ENCODE measurements around the gene PEX10.

Gene PEX10

DNA sequence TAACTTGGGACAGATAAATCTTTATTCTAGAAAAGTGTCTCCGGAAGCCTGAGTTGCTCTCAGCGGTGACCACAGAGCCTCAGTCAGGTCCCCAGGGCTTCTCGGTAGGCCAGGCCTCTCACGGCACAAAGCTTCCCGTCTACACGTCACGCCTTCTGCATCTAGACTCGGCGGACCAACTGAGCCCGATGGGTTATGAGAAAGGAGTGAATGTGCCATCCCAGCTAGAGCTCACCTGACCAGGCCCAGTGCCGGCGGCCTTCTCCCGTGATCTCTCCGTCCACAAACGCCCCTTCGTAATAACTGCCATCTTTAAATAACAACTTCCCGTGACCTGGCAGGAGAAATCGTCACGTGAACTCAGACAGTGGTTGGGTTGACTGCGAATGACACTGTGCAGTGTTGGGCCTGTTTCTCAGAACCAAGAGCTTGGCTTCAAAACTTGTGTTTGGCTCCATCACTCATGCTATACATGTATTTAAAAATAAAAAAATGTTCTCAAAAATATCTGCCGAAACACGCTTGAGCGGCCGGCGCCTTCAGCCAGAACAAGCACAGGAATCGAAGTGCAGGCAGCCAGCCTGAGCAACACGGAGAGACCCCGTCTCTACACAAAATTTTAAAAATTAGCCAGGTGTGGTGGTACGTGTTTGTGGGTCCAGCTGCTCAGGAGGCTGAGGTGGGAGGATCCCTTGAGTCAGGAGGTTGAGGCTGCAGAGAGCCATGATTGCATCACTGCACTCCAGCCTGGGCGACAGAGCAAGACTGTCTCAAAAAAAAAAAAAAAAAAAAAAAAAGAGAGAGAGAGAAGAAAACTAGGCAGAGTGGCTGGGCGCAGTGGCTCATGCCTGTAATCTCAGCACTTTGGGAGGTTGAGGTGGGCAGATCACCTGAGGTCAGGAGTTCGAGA, 24.1 kb downstream of the PEX10 start:
- no peak overlapping the region for H3K4me3 ChIP-seq (ENCODE audit: low read length)
- peaks cover 24% of the 10 kb centered on the region for H3K79me2 ChIP-seq (ENCODE audit: low read length)
- H3K4me1 ChIP-seq (ENCODE audit: low read length) = peaks cover 16% of the 10 kb centered on the region
- H3K36me3 ChIP-seq (replicated peaks; ENCODE audit: insufficient read depth, low read length) = no peaks in the 10 kb centered on the region
- no peaks in the 10 kb centered on the region for H3K9me3 ChIP-seq (replicated peaks; ENCODE audit: insufficient read depth, low read length)
- H3K4me2 ChIP-seq (ENCODE audit: low read depth, low read length) = no peak overlapping the region
- no peak overlapping the region for H3K9ac ChIP-seq (ENCODE audit: low read length)
- H4K20me1 ChIP-seq (ENCODE audit: insufficient read depth, low read length) = no peaks in the 10 kb centered on the region
- TF ChIP-seq CTCF (IDR thresholded peaks at IDR 0.05; ENCODE audit: low read length) (no peak), EZH2phosphoT487 (IDR thresholded peaks at IDR 0.05; ENCODE audit: low read length) (no peak), EZH2 (optimal IDR thresholded peaks at IDR 0.05; ENCODE audit: low read depth, low read length) (no peak)
- no peaks in the 10 kb centered on the region for H3F3A ChIP-seq (ENCODE audit: insufficient read depth, low read length)
- no peak for DNase-seq
- no peak overlapping the region for H3K27ac ChIP-seq (ENCODE audit: low read length)
- no peaks in the 10 kb centered on the region for H3K9me2 ChIP-seq (replicated peaks; ENCODE audit: insufficient read depth, low read length)
- H3K27me3 ChIP-seq (replicated peaks; ENCODE audit: insufficient read depth, low read length) = peaks cover 17% of the 10 kb centered on the region
- H2AFZ ChIP-seq (ENCODE audit: low read length) = no peak overlapping the region

DNA sequence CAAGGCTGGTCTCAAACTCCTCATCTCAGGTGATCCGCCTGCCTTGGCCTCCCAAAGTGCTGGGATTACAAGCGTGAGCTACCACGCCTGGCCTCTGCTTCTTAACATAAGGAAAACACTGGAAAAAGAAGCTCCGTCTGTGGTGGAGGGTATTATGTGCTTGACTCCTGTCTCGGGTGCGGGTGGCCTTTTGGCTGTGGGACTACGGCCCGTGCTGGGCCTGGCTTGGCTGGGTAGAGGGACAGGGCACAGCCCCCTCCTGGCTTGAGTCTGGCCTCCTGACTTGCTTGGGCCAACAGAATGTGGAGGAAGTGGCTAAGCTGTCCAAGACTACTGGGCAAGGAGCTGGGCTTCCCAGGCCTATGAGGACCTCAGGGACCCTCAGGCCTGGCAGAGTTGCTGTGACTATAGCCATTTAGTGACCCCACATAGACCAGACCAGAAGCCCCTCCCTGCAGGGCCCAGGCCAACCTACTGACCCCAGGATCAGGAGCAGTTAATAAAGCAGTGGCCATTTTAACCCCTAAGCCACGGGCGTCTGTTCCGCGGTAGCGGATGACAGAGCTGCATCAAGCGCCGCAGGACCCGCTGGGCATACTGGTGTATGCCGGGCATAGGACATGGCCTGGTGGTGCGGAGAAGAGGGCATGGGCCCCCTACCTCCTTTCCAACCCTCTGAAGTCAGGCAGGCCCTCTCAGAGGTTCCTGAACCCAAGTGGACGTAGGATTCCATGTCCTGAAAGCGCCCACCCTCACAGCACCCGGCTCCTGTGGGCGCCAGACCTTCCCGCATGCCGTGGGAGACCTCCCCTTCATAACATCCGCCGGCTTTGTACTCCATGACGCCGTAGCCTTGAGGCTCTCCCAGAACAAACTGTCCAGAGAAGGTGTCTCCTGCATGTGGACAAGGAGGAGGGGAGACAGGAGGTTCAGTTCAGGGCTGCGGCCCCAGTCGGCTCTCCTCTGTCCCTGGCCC, 25.4 kb downstream of the PEX10 start:
- H3K9ac ChIP-seq (ENCODE audit: low read length) = no peak overlapping the region
- H3K36me3 ChIP-seq (replicated peaks; ENCODE audit: insufficient read depth, low read length) = no peaks in the 10 kb centered on the region
- no peak for DNase-seq
- H3K4me2 ChIP-seq (ENCODE audit: low read depth, low read length) = no peak overlapping the region
- H3K27me3 ChIP-seq (replicated peaks; ENCODE audit: insufficient read depth, low read length) = peaks cover 30% of the 10 kb centered on the region
- peaks cover 11% of the 10 kb centered on the region for H3K79me2 ChIP-seq (ENCODE audit: low read length)
- no peaks in the 10 kb centered on the region for H4K20me1 ChIP-seq (ENCODE audit: insufficient read depth, low read length)
- H3K27ac ChIP-seq (ENCODE audit: low read length) = no peak overlapping the region
- peaks cover 6% of the 10 kb centered on the region; the same call in 1 of the 2 replicates for H3K4me1 ChIP-seq (ENCODE audit: low read length)
- H3K9me3 ChIP-seq (replicated peaks; ENCODE audit: insufficient read depth, low read length) = no peaks in the 10 kb centered on the region
- no peak overlapping the region for H2AFZ ChIP-seq (ENCODE audit: low read length)
- TF ChIP-seq EZH2phosphoT487 (IDR thresholded peaks at IDR 0.05; ENCODE audit: low read length) (no peak), EZH2 (optimal IDR thresholded peaks at IDR 0.05; ENCODE audit: low read depth, low read length) (no peak), CTCF (IDR thresholded peaks at IDR 0.05; ENCODE audit: low read length) (no peak)
- no peaks in the 10 kb centered on the region for H3F3A ChIP-seq (ENCODE audit: insufficient read depth, low read length)
- no peak overlapping the region for H3K4me3 ChIP-seq (ENCODE audit: low read length)
- H3K9me2 ChIP-seq (replicated peaks; ENCODE audit: insufficient read depth, low read length) = no peaks in the 10 kb centered on the region

GRCh38 chr1:2385606-2386280, 26.6 kb downstream of the PEX10 start:
- Histone ChIP-seq H2AFZ (ENCODE audit: low read length) (no peak overlapping the region), H3K9ac (ENCODE audit: low read length) (no peak overlapping the region), H3F3A (ENCODE audit: insufficient read depth, low read length) (no peaks in the 10 kb centered on the region), H3K4me3 (ENCODE audit: low read length) (no peak overlapping the region), H3K9me2 (replicated peaks; ENCODE audit: insufficient read depth, low read length) (no peaks in the 10 kb centered on the region), H3K4me1 (ENCODE audit: low read length) (peaks cover 6% of the 10 kb centered on the region; the same call in 1 of the 2 replicates), H3K9me3 (replicated peaks; ENCODE audit: insufficient read depth, low read length) (no peaks in the 10 kb centered on the region), H3K4me2 (ENCODE audit: low read depth, low read length) (no peak overlapping the region), H3K79me2 (ENCODE audit: low read length) (peaks cover 7% of the 10 kb centered on the region), H3K27ac (ENCODE audit: low read length) (no peak overlapping the region), H4K20me1 (ENCODE audit: insufficient read depth, low read length) (no peaks in the 10 kb centered on the region), H3K36me3 (replicated peaks; ENCODE audit: insufficient read depth, low read length) (no peaks in the 10 kb centered on the region), H3K27me3 (replicated peaks; ENCODE audit: insufficient read depth, low read length) (peaks cover 40% of the 10 kb centered on the region)
- no peak for TF ChIP-seq EZH2 (optimal IDR thresholded peaks at IDR 0.05; ENCODE audit: low read depth, low read length)
- TF ChIP-seq EZH2phosphoT487 (IDR thresholded peaks at IDR 0.05; ENCODE audit: low read length) = no peak
- no peak for TF ChIP-seq CTCF (IDR thresholded peaks at IDR 0.05; ENCODE audit: low read length)
- no peak for DNase-seq
